ENCODE data around the gene UMAD1.

GRCh38 chr7:7675686-7676085, 35.1 kb downstream of the UMAD1 start:
- TF ChIP-seq CTCF (IDR thresholded peaks at IDR 0.05) (no peak), POLR2A (IDR thresholded peaks at IDR 0.05) (no peak)
